HG03469 (cell line): Measurements from ENCODE around the gene ZNF761.
"Not testable (repeated sequence)": the region's sequence is repeated elsewhere in the genome, so short reads cannot be mapped to it uniquely, and the experiment has no call there.

Experiments
- ATAC-seq: cut with Tn5 transposase; IDR thresholded peaks from one replicate; pipeline ENCODE4 v1.9.1; 2021; ENCODE audit warnings: mild to moderate bottlenecking, moderate library complexity, moderate number of reproducible peaks; ENCODE audit not compliant: unreplicated experiment

ZNF761 gene

DNA sequence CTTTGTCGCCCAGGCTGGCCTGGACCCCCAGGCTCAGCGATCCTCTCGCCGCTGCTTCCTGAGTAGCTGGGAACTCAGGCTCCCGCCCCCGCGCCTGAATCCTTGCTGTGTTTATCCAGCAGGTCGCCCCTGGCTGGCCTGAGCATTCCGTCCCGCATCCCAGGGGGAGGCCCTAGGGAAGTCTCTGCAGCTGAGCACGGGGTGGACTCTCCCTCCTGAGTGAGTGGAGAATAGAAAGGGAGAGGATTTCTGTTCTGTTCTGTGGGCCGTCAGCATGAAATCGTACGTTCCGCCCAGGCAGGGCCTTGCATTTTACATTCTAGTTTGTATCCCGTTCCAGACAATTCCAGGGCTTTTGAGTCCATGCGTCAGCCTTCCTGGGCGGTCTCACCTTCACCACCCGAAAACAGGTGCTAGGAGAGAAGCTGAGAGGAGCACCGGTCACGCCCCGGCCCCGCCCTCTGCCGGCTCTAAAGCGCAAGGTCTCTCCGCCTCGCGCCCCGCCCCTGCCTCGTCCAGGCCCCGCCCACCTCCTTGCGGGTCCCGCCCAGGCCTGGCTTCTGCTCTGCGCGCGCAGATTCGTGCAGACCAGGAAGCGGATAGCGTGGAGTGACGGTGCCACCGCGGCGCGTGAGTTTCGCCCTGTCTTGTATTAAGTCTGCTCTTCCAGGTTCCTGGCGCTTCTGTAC, at the start of gene ZNF761:
ZNF761 (plus strand) TSS at position 586 of the 689 bp plus-strand sequence. CDS start 15,285 bp downstream, outside the sequence.
- peak; percentile 84 for ATAC-seq

DNA sequence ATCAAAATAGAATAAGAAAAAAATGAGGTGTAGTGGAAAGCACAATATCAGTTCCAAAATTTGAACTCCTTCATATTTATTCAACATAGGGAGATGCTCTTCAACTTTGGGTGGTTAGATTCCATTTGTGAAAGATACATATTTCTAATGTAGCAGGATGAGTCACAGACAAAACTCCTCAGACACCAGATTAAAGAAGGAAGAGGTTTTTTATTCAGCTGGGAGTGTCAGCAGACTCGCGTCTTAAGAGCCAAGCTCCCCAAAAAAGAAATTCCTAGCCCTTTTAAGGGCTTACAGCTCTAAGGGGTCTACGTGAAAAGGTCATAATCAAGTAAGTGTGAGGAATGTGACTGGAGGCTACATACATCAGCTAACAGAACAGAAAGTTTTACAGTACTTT, 43.6 kb upstream of the ZNF761 start:
- no peak for ATAC-seq

DNA sequence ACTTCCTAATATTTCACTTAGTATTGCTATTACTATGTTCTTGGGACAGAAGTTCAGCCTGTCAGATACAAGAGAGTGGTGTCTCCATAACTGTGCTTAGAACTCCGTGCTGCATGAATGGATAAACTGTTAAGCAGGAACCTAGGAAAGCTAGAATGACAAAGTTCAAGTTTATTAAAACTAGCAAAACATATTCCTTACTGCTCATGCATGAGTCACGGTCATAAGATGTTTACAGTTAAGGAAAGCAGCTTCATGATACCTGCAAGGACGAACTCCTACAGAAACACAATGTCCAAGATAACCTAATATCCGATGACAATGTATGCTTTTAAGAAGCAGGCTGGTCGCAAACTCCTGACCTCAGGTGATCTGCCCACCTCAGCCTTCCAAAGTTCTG, 42.9 kb upstream of the ZNF761 start:
- no peak for ATAC-seq

DNA sequence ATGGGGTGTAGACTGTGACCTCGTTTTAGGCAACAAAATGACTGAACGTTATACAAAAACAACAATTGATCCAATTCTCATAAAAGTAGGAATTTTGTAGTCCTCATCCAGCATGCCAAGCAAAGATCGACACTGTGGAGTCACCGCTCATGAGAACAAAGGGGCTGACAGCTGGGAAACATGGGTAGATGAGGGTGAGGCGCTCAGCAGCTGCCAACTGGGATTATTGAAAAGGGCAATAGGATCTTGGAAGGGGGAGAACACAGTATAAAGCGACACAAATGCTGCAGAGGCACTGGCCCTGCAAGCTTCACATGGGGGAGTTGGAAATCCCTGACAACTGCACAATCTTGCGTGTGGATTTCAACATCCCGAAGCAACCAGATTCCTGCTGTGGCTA, 42.2 kb upstream of the ZNF761 start:
- ATAC-seq: no peak

DNA sequence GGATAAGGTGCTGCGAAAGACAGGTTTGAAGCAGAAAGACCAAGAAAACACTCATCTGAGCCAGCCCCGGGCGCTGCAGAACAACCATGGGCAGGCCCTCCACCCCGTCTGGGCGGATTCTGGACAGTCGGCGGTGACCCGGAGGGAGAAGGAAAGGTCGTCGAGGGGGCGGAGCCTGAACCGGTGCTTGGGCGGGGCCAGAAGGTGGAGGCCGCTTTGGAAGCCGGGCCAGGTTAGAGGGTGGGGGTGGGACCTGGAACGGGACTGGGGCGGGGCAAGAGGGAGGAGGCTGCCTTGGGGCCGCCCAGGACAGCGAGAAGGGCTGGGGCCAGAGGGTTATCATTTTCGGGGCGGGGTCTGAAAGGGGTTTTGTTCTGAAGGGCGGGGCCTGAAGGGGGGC, 41.8 kb upstream of the ZNF761 start:
- ATAC-seq: no peak

DNA sequence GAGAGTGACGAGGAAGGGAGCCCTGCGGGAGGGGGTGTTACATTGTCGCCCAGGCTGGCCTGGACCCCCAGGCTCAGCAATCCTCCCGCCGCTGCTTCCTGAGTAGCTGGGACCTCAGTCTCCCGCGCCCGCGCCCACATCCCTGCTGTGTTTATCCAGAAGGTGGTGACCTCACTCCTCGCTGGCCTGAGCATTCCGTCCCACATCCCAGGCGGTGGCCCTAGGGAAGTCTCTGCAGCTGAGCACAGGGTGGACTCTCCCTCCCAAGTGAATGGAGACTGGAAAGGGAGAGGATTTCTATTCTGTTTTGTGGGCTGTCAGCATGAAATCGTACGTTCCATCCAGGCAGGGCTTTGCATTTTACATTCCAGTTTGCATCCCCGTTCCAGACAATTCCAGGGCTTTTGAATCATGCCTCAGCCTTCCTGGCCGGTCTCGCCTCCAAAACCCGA, 37.2 kb upstream of the ZNF761 start:
- no peak for ATAC-seq

DNA sequence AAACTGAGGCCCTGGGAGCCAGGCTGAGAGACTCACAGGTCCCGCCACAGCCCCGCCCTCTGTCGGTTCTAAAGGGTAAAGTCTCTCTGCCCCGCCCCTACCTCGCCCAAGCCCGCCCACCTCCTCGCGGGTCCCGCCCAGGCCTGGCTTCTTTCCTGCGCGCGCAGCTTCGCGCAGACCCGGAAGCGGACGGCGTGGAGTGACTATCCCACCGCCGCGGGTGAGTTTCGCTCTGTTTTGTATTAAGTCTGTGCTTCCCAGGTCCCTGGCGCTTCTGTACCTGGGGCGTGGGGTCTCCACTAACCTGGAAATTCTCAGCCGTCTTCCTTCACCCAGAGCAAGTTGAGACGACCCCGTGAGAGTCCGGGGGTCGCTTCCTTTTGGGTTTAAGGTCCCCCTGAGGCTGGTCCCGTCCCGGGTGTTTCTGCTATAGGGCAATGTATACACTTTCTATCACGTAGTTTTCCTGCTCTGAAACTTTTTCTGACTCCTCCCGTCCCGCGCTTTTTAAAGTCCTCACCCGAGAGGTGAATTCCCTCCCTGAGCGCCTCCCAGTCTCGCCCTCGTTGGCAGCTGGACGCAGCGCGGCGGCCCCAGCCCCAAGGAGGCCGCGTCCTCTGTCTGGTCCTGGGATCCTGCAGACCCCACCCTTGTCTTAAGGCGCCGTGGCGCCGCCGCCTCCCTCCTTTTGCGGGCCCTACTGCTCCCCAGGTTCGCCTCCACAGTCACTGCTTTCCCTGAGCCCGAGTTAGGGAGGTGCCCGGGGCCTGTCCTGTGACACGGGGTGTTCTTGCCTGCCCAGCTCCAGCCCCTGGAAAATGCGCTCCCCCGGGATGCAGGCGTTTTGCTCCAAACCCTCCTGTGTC, 36.6 kb upstream of the ZNF761 start, which contains the start of gene ZNF765:
ZNF765 (plus strand) TSS at position 176 of the 866 bp plus-strand sequence. CDS start 2,867 bp downstream, outside the sequence.
- no peak for ATAC-seq

DNA sequence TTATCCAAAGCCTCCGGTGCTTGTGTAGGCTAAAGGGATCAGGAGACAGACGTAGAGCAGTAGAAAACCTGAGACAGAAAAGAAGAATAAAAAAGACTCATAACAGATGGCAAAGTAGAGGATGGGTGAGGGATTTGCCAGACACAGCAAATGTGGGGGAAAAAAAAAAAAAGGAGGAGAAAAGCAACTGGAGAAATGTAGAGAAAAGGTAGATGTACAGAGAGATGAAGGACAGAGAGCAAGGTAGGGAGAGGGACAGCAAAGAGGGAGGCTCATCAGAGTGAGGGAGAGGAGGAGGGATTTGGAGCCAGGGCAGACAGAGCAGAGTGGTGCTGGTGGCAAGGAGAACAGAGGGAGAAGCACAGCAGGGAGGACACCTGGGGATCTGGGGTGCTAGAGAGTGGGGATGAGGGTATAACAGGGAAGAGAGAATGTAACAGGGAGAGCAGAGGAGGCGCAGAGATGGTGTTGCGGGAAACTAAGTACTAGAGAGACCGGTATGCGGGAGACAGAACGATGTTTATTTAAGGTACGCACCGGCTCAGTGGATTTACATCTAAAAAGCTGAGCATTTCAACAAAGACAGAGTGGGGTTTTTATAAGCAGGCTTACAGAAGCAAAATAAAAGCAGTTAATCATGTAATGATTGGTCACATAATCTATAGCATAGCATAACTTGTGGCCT, 35.8 kb upstream of the ZNF761 start:
- ATAC-seq: not testable (repeated sequence)

DNA sequence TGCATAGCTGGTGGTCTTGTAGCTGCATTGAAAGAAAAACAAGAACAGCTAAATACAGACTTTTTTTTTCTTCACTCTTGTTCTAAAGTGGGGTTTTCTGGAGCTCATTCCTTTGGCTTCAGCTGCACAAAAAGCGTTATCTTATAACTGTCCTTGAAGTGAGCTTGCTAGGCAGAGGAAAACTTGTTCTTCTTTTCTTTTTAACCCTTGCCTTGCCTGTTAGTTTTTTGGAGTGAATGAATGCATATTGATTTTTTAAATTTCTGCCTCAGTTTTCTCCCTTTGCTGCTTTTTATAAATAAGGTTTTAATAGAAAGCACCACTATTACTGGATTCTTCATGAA, 35.3 kb upstream of the ZNF761 start:
- ATAC-seq: no peak

DNA sequence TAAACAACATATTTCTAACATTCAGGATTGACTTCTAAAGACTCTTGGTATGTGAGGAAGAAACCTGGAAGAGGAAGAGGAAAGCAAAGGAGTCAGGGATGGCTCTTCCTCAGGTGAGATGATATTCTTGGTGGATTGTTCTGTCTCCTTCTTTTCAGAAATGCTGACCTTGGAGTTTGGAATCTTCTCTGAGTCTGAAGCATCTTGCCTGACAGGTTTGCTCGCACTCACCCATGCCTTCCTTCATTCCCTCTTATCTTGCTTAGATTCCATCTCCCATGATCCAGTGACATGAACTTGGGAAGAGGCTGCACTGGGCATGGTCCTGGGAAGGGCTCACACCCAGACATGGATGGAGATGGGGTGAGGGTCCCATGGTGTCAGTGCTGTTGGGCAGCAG, 33.9 kb upstream of the ZNF761 start:
- not testable (repeated sequence) for ATAC-seq

DNA sequence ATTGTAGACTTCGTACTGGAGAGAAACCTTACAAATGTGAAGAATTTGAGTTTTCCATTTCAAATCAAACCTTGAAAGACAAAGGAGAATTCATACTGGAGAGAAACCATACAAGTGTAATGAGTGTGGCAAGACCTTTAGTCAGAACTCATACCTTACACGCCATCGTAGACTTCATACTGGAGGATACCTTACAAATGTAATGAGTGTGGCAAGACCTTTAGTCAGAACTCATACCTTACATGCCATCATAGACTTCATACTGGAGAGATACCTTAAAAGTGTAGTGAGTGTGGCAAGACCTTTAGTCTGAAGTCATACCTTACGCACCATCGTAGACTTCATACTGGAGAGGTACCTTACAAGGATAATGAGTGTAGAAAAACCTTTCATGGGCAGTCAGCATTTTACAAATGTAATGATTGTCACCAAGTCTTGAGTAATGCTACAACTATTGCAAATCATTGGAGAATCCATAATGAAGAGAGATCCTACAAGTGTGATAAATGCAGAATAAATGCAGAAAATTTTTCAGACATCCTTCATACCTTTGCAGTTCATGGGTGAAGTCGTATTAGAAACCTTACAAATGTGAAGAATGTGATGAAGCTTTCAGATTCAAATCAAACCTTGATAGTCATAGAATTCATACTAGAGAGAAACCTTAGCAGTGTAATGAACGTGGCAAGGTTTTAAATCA, 22.1 kb upstream of the ZNF761 start:
- ATAC-seq: no peak

DNA sequence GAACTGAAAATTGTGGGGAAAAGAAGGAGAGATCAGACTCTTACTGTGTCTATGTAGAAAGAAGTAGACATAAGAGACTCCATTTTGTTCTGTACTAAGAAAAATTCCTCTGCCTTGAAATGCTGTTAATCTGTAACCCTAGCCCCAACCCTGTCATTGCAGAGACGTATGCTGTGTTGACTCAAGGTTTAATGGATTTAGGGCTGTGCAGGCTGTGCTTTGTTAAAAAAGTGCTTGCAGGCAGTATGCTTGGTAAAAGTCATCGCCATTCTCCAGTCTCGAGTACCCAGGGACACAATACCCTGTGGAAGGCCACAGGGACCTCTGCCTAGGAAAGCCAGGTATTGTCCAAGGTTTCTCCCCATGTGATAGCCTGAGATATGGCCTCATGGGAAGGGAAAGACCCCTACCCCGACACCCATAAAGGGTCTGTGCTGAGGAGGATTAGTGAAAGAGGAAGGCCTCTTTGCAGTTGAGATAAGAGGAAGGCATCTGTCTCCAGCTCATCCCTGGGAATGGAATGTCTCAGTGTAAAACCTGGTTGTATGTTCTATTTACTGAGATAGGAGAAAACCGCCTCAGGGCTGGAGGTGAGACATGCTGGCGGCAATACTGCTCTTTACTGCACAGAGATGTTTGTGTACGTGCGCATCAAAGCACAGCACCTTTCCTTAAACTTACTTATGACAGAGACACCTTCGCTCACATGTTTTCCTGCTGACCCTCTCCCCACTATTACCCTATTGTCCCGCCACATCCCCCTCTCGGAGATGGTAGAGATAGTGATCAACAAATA, 11.1 kb upstream of the ZNF761 start:
- ATAC-seq: not testable (repeated sequence)

DNA sequence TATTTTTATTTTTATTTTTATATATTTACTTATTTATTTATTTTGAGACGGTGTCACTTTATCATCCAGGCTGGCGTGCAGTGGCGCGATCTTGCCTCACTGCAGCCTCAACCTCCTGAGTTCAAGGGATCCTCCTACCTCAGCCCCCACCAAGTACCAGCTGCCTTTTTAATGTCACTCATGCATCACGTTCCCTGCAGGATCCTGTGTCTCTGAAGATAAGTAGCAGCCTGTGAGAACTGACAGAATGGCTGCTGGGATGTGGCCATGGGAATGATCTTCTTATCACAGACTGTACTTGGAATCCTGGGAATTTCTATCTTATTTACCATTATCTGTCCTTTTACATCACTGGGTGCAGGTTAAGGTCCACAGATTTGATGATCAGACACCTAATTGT, 9.2 kb upstream of the ZNF761 start:
- no peak for ATAC-seq

DNA sequence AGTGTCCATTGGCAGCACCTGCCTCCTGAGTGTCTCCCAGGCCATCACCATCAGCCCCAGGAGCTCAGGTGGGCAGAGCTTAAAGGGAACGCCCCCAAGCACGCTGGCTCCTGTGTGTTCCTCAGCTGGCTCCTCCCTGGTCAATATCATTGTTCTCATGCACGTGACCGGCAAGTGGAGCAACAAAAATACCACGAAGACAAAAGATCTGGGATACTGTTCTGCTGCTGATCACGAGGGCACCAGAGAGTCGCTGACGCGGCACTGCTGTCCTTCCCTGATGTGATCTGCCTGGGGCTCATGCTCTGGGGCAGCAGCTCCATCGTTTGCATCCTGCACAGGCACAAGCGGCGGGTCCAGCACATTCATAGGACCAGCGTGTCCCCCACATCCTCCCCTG, 8.7 kb upstream of the ZNF761 start:
- ATAC-seq: not testable (repeated sequence)

DNA sequence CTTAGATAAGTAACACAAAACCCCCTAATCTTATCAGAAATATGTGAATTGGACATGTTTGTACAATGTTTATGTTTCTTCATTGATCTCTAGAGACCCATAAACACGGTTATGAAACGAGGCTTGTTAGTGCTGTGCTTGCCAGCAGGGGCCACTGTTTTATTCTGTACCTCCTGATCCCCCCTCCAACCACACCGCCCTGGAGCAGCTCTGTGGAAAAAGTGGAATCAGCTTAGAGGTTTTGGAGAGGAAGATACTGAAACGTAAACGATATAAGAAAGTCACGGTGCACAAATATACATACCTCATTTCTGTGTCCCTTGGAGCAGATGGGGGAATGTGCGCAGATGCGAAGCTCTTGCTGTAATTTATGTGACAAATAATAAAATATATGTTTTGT, 8.1 kb upstream of the ZNF761 start:
- not testable (repeated sequence) for ATAC-seq

DNA sequence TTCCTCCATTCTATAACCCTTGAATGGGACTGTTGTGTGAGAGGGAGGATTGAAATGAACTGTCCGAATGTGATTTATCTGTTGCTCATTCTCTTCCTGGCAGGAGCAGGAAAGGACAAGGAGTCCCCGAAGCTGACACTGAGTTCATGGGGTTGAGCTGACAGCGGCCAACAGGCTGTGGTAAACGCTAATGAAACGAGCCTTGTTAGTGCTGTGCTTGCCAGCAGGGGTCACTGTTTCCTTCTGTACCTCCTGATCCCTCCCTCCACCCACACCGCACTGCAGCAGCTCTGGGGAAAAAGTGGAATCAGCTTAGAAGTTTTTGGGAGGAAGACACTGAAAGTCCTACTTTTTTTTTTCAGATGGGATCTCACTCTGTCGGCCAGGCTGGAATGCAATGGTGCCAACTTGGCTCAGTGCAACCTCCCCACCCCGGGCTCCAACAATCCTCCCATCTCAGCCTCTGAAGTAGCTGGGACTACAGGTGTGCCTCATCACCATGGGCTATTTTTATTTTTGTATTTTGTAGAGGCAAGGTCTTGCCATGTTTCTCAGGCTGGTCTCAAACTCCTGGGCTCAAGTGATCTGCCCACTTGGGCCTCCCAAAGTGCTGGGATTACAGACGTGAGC, 6.7 kb upstream of the ZNF761 start:
- no peak for ATAC-seq

DNA sequence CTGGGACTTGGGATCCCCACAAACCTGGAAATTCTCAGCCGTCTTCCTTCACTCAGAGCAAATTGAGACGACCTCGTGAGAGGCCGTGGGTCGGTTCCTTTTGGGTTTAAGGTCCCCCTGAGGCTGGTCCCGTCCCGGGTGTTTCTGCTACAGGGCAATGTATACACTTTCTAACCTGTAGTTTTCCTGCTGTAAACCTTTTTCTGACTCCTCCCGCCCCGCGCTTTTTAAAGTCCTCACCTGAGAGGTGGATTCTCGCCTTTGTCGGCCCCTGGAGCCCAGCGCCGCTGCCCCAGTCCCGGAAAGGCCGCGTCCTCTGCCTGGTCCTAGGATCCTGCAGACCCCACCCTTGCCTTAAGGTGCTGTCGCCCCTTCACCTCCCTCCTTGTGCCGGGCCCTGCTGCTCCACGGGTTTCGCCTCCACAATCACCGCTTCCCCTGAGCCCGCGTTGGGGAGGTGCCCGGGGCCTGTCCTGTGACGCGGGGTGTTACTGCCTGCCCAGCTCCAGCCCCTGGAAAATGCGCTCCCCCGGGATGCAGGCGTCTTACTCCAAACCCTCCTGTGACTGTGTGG, 391 bp downstream of the ZNF761 start:
- ATAC-seq: peak; percentile 12

DNA sequence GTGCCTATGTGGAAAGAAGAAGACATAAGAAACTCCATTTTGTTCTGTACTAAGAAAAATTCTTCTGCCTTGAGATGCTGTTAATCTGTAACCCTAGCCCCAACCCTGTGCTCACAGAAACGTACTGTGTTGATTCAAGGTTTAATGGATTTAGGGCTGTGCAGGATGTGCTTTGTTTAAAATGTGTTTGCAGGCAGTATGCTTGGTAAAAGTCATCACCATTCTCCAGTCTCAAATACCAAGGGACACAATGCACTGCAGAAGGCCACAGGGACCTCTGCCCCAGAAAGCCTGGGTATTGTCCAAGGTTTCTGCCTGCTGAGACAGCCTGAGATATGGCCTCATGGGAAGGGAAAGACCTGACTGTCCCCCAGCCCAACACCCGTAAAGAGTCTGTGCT, 12.0 kb downstream of the ZNF761 start:
- not testable (repeated sequence) for ATAC-seq

DNA sequence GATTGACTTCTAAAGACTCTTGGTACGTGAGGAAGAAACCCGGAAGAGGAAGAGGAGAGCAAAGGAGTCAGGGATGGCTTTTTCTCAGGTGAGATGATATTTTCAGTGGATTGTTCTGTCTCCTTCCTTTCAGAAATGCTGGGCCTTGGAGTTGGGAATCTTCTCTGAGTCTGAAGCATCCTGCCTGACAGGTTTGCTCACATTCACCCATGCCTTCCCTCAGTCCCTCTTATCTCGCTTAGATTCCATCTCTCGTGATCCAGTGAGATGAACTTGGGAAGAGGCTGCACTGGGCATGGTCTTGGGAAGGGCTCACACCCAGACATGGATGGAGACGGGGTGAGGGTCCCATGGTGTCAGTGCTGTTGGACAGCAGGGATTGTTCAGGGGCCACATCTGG, 15.4 kb downstream of the ZNF761 start:
- ATAC-seq: not testable (repeated sequence)
